Stimulated activated naive CD8-positive, alpha-beta T cell treated with anti-CD3 and anti-CD28 coated beads, Interleukin-15, Interleukin-2, amounts not matched to agents 100 U/mL and 50 U/mL, for 24 hours (primary cell): ENCODE data around the gene AIMP1.
"Not testable (repeated sequence)": the region's sequence is repeated elsewhere in the genome, so short reads cannot be mapped to it uniquely, and the experiment has no call there.

Source experiments
- ATAC-seq: fragments of 150-1000 bp; cut with Tn5 transposase; one replicate; pipeline ENCODE4 v1.10.0; 2021
- DNase-seq: peaks from one replicate; pipeline ENCODE4 v3.0.0; 2021

Gene AIMP1

GRCh38 chr4:106351016-106351415 is 34.7 kb downstream of the AIMP1 start:
- ATAC-seq (no peak), DNase-seq (no peak)

- no peak for ATAC-seq
- no peak for DNase-seq
These were observed 37.4 kb downstream of the AIMP1 start for GRCh38 chr4:106353786-106354185.

DNA sequence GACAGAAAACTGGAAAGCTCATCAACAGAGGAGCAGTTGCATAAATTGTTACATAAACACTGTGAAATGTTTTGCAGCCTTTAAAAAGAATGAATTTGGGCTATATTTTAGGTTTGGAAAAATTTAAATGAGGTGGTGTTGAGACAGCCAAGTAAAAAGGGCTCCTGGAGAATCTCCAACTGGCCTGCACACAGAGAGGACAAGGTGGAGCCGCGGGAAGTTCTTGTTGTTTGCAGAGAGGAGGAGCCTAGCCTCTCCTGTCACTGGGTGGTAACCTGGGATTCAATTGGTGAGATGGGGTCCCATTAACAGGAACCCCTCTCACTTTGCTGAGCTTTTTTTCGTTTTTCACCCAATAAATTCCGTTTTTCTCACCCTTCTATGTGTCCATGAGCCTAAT is 38.8 kb downstream of the AIMP1 start:
- no peak for ATAC-seq
- no peak for DNase-seq

GRCh38 chr4:106358899-106359298 is 42.5 kb downstream of the AIMP1 start:
- no peak for ATAC-seq
- no peak for DNase-seq

DNA sequence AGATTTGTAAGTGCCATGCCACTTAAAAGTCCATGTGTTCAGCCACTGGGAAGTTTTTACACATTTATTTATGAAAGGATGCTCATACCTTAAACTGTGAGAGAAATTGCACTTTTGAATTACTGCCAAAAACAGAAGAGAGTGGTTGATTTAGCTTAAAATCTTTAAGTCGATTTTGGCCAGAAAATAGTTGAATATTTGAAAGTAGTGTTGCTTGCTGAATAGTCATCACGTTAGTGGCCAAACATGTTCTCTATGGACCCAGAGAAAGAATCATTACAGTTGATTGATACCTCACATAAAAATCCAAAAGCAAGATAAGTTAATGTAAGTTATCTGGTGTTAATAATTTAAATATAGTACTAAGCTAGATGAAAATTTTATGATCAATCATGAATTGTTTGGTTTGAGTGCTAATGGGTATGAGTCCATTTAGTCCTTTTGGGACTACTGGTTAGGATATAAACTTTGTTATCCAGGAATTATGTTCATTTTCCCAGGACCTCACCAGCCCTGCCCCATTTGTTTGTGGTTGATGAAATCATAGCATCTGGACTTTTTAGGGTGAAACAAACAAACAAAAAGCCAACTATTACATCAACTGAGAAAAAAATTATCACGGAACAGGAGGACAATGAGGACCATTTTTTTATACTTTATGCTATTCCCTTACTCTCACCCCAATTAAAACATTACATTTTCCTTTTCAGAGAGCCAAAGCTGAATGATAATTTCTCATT is 45.9 kb downstream of the AIMP1 start:
- no peak for ATAC-seq
- DNase-seq: no peak

DNA sequence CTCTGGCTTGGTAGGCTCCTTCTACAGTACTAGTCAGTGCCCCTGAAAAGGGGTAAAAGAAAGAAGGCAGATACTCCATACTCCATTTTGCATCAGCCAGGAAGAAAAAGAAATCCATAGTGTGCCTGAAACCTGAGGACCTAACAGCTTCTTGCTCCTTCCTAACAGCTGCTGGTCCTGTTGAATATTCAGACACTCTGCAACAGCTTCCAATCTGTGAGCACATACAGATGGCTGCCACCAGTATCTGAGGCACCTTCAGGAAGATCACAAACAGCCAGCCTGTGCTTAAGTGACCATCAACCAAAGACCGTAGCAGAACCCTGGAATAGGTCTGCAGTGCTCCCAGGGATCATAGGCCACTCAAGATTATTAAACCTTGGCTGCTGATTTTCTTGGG is 47.9 kb downstream of the AIMP1 start:
- no peak for ATAC-seq
- no peak for DNase-seq

DNA sequence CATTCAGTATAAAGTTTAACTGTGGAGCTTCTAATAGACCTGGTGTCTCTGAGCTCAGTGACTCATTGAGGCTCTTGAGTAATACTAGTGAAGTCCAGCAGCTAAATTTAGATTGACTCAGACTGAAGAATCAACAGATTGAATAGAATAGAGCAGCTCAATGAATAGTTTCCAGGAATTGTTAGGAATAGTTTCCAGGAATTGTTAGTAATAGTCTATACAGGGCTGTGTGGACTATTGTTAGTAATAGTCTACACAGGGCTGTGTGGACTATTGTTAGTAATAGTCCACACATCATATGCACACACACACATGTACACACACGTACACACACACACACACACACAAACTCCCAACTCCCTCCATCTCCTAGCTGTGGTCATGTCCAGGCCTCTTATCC is 49.3 kb downstream of the AIMP1 start:
- DNase-seq (no peak), ATAC-seq (peak; percentile 19)

- ATAC-seq: no peak
- no peak for DNase-seq
These were observed 49.7 kb downstream of the AIMP1 start for GRCh38 chr4:106366026-106366425.

DNA sequence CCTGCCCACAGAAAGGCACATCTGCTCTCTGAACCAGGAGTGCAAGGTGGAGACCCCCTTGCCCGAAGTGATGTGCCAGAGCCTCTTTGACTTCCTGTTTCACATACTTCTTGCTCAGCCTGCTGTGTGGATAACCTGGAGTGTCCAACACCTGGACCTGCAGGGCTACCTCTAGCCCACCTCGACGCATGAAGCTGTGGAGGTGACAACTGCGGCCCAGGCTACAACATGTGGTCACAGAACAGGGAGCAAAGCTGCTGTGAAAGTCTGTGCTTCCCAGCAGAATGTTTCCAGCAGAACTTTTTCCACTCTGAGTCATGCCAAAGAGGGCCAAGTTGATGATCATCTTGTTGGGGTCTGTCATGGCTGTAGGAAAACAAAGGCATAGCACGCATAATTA is 50.7 kb downstream of the AIMP1 start:
- ATAC-seq (peak; percentile 23), DNase-seq (no peak)

DNA sequence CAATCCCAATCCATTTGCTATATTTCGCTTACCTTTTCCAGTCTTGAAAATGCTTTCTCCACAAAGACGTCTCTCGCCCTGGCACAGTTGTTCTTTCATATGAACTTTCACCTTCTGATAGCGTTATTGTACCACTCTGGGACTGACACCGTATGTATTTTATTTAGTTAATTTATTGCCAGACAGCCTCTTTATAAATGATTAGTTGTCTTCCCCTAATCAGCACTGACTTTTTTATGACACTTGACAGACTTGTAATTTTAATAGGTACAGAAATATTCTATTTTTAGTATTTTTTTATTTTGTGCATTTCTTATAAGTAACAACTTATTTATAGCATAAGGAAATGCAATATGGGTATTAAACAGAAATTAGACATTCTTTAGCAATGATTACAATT is 52.3 kb downstream of the AIMP1 start, which contains the start of gene GIMD1:
TSS of gene GIMD1 (minus strand) at position 101 of the 400 bp plus-strand sequence. CDS start 1,343 bp downstream, outside the sequence.
- ATAC-seq: no peak
- no peak for DNase-seq

GRCh38 chr4:106369456-106370060 is 53.2 kb downstream of the AIMP1 start:
- no peak for ATAC-seq
- DNase-seq: peak; percentile 20

DNA sequence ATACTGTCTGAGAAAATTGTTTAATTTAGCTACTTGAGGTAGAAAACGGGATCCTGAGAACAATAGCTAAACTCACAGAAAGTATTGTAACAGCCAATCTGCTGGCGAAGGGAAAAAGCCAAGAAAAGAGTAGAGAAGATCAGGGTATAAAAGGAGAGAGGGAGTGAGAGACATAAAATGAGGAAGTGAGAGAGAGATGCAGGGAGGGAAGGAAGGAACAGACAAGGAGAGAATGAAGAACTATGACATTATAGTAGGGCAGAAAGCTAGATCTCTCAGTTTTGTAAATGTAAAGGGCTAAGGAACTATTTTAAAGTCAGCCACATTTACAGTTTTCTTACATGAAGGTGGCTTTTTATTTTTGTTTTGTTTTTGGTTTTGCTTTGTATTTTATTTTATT is 53.9 kb downstream of the AIMP1 start:
- no peak for ATAC-seq
- DNase-seq: no peak

DNA sequence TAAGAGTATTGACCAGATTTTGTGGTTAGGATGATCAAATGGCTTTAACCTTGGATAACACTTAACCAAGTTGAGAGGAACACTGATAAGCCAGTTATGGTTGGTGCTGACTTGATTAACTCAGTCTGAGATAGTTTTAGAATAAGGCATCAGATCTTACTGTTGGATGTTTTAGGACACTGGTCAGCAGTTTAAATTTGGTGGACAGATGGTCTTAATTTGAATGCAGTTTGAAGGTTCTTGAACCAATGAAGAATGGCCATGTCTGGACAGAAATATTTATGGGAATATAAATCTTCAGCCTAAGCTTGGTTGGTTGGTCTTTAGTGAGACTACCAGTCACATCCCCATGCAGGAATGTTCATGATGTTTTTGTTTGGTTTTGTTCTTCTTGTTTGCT is 54.8 kb downstream of the AIMP1 start:
- DNase-seq (no peak), ATAC-seq (no peak)

GRCh38 chr4:106373026-106373425 is 56.7 kb downstream of the AIMP1 start:
- ATAC-seq: no peak
- no peak for DNase-seq

GRCh38 chr4:106380179-106380578 is 63.8 kb downstream of the AIMP1 start:
- no peak for DNase-seq
- ATAC-seq: no peak

DNA sequence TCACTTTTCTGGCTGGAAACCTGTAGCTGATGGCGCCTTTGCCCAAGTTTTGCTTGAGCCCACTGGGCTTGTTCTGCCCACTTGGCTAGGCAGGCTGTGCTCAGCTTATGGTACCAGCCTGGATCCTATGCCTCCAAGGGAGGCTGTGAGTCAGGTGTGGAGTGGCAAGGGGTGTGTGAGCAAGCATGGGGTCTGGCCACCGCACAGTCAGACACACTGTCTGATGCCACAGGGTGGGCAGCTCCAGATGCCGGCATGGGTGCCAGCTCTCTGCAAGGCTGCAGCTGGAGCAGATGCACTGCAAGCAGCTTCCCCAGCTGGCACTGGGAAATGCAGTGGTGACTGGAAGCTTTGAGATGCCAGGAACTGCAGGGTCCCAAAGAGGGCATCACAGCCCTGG is 68.5 kb downstream of the AIMP1 start:
- DNase-seq (no peak), ATAC-seq (no peak)

DNA sequence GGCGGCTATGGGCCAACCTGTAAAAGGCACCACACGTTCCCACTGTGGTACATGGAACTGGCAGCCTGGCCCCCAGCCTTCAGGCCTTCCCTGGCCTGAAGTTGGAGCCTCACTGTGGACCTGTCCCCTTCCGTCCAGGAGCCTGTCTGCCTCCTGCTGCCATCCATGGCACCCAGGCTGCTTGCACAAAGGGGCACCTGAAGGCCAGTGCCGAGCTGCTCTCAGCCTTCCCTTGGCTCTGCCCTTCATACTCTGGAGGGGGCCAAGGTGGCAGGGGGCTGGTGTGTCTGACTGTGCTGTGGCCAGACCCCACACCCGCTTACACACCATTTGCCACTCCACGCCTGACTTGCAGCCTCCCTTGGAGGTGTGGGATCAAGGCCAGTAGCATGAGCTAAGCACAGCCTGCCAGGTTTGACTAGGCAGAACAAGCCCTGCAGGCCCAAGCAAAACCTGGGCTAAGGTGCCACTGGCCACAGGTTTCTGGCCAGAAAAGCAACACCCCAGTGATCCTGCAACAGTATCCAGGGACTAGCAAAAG is 69.6 kb downstream of the AIMP1 start:
- ATAC-seq (no peak), DNase-seq (no peak)

DNA sequence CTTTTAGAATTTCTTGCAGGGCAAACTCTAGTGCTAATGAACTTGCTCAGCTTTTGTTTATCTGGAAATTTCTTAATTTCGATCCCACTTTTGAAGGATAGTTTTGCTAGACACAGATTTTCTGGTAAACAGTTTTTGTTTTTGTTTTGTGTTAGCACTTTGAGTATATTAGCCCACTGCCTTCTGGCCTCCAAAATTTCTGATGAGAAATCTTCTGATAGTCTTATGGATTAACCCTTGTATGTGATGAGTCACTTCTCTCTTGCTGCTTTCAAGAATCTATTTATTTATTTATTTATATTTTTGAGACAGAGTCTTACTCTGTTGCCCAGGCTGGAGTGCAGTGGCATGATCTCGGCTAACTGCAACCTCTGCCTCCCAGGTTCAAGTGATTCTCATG is 79.2 kb downstream of the AIMP1 start:
- ATAC-seq (no peak), DNase-seq (no peak)

GRCh38 chr4:106398898-106399297 is 82.5 kb downstream of the AIMP1 start:
- DNase-seq: not testable (repeated sequence)

More at GRCh38 chr4:106398898-106399297, 82.5 kb downstream of the AIMP1 start:
- ATAC-seq: not testable (repeated sequence)
